Brain microvascular endothelial cell (primary cell): Measurements from ENCODE around the gene IRGC.
"Not testable (repeated sequence)": the region's sequence is repeated elsewhere in the genome, so short reads cannot be mapped to it uniquely, and the experiment has no call there.

ENCODE experiments used
- DNase-seq: peaks from one replicate; pipeline ENCODE4 v3.0.0-alpha.2; 2020
- H3K27ac ChIP-seq: fragments of 250-450 bp; sonication (Bioruptor Pico); 2 replicates; pipeline ENCODE4 v1.5.1; 2020; ENCODE audit warnings: mild to moderate bottlenecking, moderate library complexity
- H3K27me3 ChIP-seq: fragments of 250-450 bp; sonication (Bioruptor Pico); replicated peaks from 2 replicates; pipeline ENCODE4 v1.5.1; 2020; ENCODE audit warnings: mild to moderate bottlenecking
- H3K36me3 ChIP-seq: fragments of 250-450 bp; sonication (Bioruptor Pico); replicated peaks from 2 replicates; pipeline ENCODE4 v1.5.1; 2020; ENCODE audit warnings: mild to moderate bottlenecking
- H3K4me3 ChIP-seq: 2 replicates; pipeline ENCODE4 v1.5.1; 2011; ENCODE audit warnings: low read depth, mild to moderate bottlenecking, control low read depth, low read length, moderate library complexity
- in situ Hi-C: cut with HindIII; loops from 2 replicates; pipeline ENCODE4 v1.10.0; 2017; ENCODE audit warnings: low sequenced_read_pairs, low pct_ligation_motif_present
- TF ChIP-seq, protein P1 (sequence below): IDR thresholded peaks from 2 replicates; pipeline ENCODE4 v1.5.1; 2011; ENCODE audit warnings: low read depth, mild to moderate bottlenecking, moderate library complexity, low read length, control low read depth, inconsistent platforms; ENCODE audit errors: missing control alignments

IRGC gene

GRCh38 chr19:43760941-43761340, 45.1 kb downstream of the IRGC start:
- H3K27me3 ChIP-seq = no peaks in the 10 kb centered on the region
- in situ Hi-C loops = no loop called here
- peak; percentile 59 for DNase-seq
- H3K4me3 ChIP-seq = no peak overlapping the region
- H3K27ac ChIP-seq = no peak overlapping the region
- H3K36me3 ChIP-seq = no peaks in the 10 kb centered on the region
- TF ChIP-seq, protein P1, sequence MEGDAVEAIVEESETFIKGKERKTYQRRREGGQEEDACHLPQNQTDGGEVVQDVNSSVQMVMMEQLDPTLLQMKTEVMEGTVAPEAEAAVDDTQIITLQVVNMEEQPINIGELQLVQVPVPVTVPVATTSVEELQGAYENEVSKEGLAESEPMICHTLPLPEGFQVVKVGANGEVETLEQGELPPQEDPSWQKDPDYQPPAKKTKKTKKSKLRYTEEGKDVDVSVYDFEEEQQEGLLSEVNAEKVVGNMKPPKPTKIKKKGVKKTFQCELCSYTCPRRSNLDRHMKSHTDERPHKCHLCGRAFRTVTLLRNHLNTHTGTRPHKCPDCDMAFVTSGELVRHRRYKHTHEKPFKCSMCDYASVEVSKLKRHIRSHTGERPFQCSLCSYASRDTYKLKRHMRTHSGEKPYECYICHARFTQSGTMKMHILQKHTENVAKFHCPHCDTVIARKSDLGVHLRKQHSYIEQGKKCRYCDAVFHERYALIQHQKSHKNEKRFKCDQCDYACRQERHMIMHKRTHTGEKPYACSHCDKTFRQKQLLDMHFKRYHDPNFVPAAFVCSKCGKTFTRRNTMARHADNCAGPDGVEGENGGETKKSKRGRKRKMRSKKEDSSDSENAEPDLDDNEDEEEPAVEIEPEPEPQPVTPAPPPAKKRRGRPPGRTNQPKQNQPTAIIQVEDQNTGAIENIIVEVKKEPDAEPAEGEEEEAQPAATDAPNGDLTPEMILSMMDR = no peak

DNA sequence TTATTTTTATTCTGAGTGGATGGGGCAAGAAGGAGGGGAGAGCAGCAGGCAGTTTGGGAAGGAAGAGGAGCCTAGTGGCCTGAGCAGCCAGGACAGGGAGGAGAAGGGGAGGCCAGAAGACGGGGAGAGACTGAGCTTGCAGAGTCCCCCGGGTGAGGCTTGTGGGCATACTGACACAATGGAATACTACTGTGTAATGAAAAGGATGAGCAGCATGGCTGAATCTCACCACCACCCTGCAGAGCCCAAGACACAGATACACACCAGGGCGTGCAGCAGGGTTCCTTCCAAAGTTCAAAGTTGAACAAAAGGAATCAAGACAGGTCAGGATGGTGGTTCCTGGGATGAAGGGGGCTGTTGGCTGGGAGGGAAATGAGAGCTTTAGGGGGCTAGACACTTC, 46.9 kb downstream of the IRGC start:
- DNase-seq = no peak
- H3K36me3 ChIP-seq = no peaks in the 10 kb centered on the region
- H3K27ac ChIP-seq = no peak overlapping the region
- TF ChIP-seq, protein P1 = no peak
- in situ Hi-C loops = no loop called here
- H3K27me3 ChIP-seq = no peaks in the 10 kb centered on the region
- H3K4me3 ChIP-seq = no peak overlapping the region

DNA sequence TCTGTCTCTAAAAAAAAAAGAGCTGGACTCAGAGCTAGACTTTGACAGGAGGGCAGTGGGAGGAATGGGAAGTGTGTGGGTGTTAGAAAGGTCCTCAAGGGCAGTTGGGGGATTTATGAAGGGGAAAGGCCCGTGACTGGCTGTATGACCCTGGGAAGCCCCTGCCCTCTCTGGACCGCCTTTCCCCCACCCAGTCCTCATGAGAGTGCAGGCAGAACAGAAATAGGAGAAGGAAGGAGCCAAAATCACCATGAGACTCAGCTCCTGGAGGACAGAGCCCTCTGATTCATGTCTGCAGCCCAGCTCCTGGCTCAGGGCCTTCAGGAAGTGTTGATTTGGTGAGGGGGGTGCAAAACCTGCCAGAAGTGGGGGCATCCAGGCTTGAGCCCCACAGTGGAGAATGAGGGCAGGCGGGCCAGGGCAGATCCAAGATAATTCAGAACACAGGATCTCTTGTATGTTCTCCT, 47.6 kb downstream of the IRGC start:
- Histone ChIP-seq H3K27ac (peak overlapping the region; percentile 6), H3K27me3 (no peaks in the 10 kb centered on the region), H3K36me3 (no peaks in the 10 kb centered on the region), H3K4me3 (no peak overlapping the region)
- TF ChIP-seq, protein P1 = no peak
- in situ Hi-C loops = no loop called here
- no peak for DNase-seq

GRCh38 chr19:43764684-43765083, 48.8 kb downstream of the IRGC start:
- H3K27ac ChIP-seq = peak overlapping the region; percentile 81
- H3K4me3 ChIP-seq, in situ Hi-C loops, H3K36me3 ChIP-seq, DNase-seq, H3K27me3 ChIP-seq: not testable (repeated sequence)

- Histone ChIP-seq H3K27me3 (no peaks in the 10 kb centered on the region), H3K4me3 (no peak overlapping the region), H3K27ac (peak overlapping the region; percentile 81), H3K36me3 (no peaks in the 10 kb centered on the region)
- TF ChIP-seq, protein P1 = no peak
- peak; percentile 95 for DNase-seq
- in situ Hi-C loops = no loop called here
These were observed 49.4 kb downstream of the IRGC start for GRCh38 chr19:43765109-43765876.

GRCh38 chr19:43766755-43767043, 50.8 kb downstream of the IRGC start:
- in situ Hi-C loops = no loop called here

More at GRCh38 chr19:43766755-43767043, 50.8 kb downstream of the IRGC start:
- TF ChIP-seq, protein P1 = no peak
- no peak overlapping the region for H3K4me3 ChIP-seq
- H3K36me3 ChIP-seq = no peaks in the 10 kb centered on the region
- no peak for DNase-seq
- H3K27me3 ChIP-seq = no peaks in the 10 kb centered on the region
- no peak overlapping the region for H3K27ac ChIP-seq
